ENCODE data around the gene XYLT1. TPM values are rescaled to one million over a fixed set of nuclear protein-coding genes. Genes with fewer than 3 reads are reported as not detected.

The XYLT1 gene
- total and polyA plus RNA-seq, 2 of the 8 experiments (the other 6 are each of a cell fraction or from before 2014, with no cell fraction given) = 6.6 to 25.4 TPM

GRCh38 chr16:17069681-17070080 lies 401.1 kb downstream of the XYLT1 start:
- Histone ChIP-seq H2AK5ac (ENCODE audit: low read depth, low read length) (no peak overlapping the region), H2BK12ac (ENCODE audit: low read depth, low read length) (no peak overlapping the region), H3K4me3 (ENCODE audit: extremely low read depth in 1 of 4, insufficient read depth in 2 of 4, low read depth in 3 of 4, low read length in 4 of 4) (no peak overlapping the region), H3K23ac (ENCODE audit: insufficient read length) (no peak overlapping the region), H4K20me1 (replicated peaks in 1 of 2; ENCODE audit: control insufficient read depth in 1 of 2, insufficient read depth in 2 of 2, low read length in 2 of 2) (no peaks in the 10 kb centered on the region), H3K14ac (ENCODE audit: insufficient read length) (no peak overlapping the region), H3K56ac (replicated peaks; ENCODE audit: insufficient read length, low read depth, low read length) (no peak overlapping the region), H2BK20ac (ENCODE audit: low read length) (no peak overlapping the region), H2BK5ac (ENCODE audit: low read depth, low read length) (no peak overlapping the region), H3K18ac (ENCODE audit: extremely low read depth, low read length) (no peak overlapping the region), H3K27me3 (replicated peaks in 1 of 4; ENCODE audit: control insufficient read depth in 3 of 4, extremely low read depth in 1 of 4, insufficient read depth in 3 of 4, low read length in 3 of 4) (no peaks in the 10 kb centered on the region), H3K79me2 (ENCODE audit: control insufficient read depth in 1 of 2, insufficient read depth in 2 of 2, low read length in 2 of 2) (no peaks in the 10 kb centered on the region), H3K36me3 (ENCODE audit: control insufficient read depth in 2 of 4, insufficient read depth in 4 of 4, low read length in 3 of 4) (no peaks in the 10 kb centered on the region), H3K4ac (replicated peaks; ENCODE audit: insufficient read length, low read depth, low read length) (no peak overlapping the region), H3K9ac (replicated peaks in 1 of 4; ENCODE audit: extremely low read depth in 1 of 4, low read depth in 3 of 4, low read length in 3 of 4) (no peak overlapping the region), H4K5ac (ENCODE audit: insufficient read length, low read depth, low read length) (no peak overlapping the region), H4K91ac (replicated peaks; ENCODE audit: insufficient read length, low read length) (no peak overlapping the region), H2BK120ac (replicated peaks; ENCODE audit: low read depth, low read length) (no peak overlapping the region), H3K27ac (ENCODE audit: low read depth, low read length) (no peak overlapping the region), H2AFZ (ENCODE audit: low read length) (no peak overlapping the region), H3K23me2 (ENCODE audit: low read depth, low read length) (no peaks in the 10 kb centered on the region), H3K79me1 (ENCODE audit: low read depth, low read length) (no peaks in the 10 kb centered on the region), H3K4me2 (ENCODE audit: insufficient read depth in 1 of 2, low read depth in 2 of 2, low read length in 2 of 2) (no peak overlapping the region), H2BK15ac (ENCODE audit: low read length) (no peak overlapping the region), H4K8ac (ENCODE audit: extremely low read depth, insufficient read depth, low read length) (no peak overlapping the region), H3K4me1 (replicated peaks in 1 of 4; ENCODE audit: control insufficient read depth in 3 of 4, insufficient read depth in 4 of 4, low read length in 3 of 4) (peaks cover 0 to 2% (median 1%) of the 10 kb centered on the region in 4 experiments; a peak in 4 of 7 replicates), H3K9me3 (ENCODE audit: insufficient read depth in 2 of 2, low read depth in 1 of 2, low read length in 1 of 2) (no peaks in the 10 kb centered on the region)
- FAIRE-seq = no peak
- no peak for DNase-seq (ENCODE audit: low read depth in 1 of 2, low spot score in 2 of 2)
- ChIA-PET POLR2A (ENCODE audit: partially characterized antibody) (interaction anchor here (2.0 kb wide), 1 partner anchor 13 kb away, joined by 10 read pairs; no protein-coding TSS in a partner anchor), CTCF (ENCODE audit: partially characterized antibody) (interaction anchor here (0.6 to 1.4 kb wide), 2 partner anchors 12 to 164 kb away, joined by 3 to 4 read pairs; no protein-coding TSS in a partner anchor)
- TF ChIP-seq SIRT6 (IDR thresholded peaks at IDR 0.05; ENCODE audit: low read length) = no peak
- 98% methylated on average over 2 of the region's 2 CpGs; no CpG with 5 or more reads in 1 of the 2 experiments for WGBS, 2 experiments (ENCODE audit: extremely low coverage in 1 of 2, insufficient coverage in 1 of 2, insufficient read length in 1 of 2, insufficient replicate concordance in 2 of 2, low coverage in 1 of 2, low lambda C conversion rate in 2 of 2, missing lambda C conversion rate in 1 of 2)

Data from H1 (cell line).